Occipital lobe (tissue), 2 donors: Measurements from ENCODE around the gene RPN2. TPM values are rescaled to one million over a fixed set of nuclear protein-coding genes. Genes with fewer than 3 reads are reported as not detected.

Experiments
- DNase-seq: peaks from one replicate; lab custom pipeline; 2025; lab: John Stamatoyannopoulos, UW
- total RNA-seq: library from RNA; depleted of rRNA; stranded (reverse); fragments of >200 nt; gene quantifications from one replicate; pipeline ENCODE4 v1.2.3, GENCODE V29; 2014

Gene RPN2
- total RNA-seq, 1 donor from 2014 or later = 105 TPM

GRCh38 chr20:37209661-37210314 lies 30.7 kb downstream of the RPN2 start:
- no peak for DNase-seq

GRCh38 chr20:37218441-37218840 lies 39.3 kb downstream of the RPN2 start:
- no peak for DNase-seq

DNA sequence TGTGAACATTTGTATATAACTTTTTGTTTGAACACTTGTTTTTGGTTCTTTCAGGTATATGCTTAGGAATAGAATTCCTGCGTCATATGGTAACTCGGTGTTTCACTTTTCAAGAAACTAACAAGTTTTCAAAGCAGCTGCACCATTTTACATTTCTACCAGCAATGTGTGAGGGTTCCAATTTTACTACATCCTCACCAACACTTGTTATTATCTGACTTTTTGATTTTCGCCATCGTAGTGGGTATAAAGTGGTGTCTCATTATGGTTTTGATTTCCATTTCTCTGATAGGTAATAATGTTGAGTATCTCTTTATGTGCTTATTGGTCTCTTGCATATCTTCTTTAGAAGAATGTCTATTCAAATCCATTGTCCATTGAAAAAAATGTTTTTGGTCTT lies 39.8 kb downstream of the RPN2 start:
- no peak for DNase-seq

- DNase-seq = no peak
These were observed 40.9 kb downstream of the RPN2 start for GRCh38 chr20:37219751-37220668.

GRCh38 chr20:37220731-37221130 lies 41.6 kb downstream of the RPN2 start:
- DNase-seq = no peak

DNA sequence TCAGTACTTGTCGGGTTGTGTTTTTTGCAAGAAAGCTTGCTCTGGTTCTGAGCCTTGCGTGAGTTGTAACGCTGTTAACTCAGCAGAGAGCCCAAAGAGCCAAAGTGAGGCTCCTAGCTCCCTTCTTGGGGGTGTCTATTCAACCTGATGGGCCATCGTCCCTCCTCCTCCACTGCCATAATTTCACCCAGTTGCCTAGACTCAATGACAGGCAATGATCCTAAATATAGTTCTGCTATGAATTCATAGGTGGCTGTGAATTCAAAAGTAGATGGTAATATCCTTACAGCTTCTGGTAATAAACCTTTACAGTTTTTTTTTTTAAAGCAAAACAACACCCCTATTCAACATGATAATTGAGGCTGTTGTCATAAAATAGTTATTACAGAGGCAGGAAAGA lies 43.0 kb downstream of the RPN2 start:
- no peak for DNase-seq

DNA sequence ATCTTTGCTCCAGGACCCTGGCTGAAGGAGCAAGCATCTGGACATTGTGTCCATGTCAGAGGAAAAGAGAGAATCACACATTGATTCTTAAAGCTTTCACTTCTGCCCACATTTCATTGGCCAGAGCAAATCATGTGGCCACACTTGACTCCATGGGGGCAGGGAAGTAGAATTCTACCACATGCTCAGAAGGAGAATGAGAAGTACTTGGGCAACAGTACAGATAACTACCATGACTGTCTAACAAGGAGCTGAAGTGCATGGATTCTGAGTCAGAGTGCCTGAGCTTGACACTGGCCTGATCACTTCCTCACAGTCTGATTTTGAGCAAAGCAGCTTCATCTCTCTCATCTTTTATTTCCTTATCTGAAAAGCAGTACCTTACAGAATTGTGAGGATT lies 43.9 kb downstream of the RPN2 start:
- no peak for DNase-seq

- no peak for DNase-seq
These were observed 46.0 kb downstream of the RPN2 start for GRCh38 chr20:37225146-37225545.

DNA sequence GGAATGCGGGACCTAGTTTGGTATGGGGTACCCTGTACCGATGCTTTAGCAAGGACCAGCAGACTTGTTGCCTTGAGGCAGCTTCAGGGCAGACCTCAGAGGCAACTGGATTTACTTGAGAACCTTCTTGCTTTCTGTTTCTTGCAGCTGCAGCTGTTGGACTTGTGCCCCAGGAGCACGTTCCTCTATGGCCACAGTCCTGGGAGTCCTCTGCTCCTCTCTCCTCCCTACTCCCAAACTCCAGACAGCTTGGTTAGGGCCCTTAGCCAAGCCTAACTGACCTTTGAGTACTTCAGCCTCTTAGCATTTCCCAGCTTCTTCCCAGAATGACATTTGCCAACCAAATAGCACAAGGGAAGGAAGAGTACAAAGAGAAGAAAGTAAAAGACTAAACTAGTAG lies 47.8 kb downstream of the RPN2 start:
- no peak for DNase-seq

GRCh38 chr20:37228082-37228481 lies 49.0 kb downstream of the RPN2 start:
- DNase-seq = no peak

DNA sequence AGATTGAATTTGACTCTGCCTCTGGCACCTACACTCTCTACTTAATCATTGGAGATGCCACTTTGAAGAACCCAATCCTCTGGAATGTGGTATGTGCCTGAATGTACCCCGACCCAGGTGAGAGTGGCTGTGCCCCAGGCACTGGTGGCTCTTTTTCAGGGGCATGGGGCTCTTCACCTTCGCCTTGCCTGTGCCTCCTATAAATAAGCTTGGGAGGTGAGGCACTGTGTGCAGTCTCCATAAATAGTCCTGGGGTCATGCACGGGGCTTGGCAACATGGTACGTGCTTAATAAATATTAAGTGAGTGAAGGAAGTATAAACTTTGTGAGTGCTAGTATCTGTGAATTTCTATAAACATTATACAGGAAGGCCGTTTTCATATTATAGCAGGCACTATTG lies 49.5 kb downstream of the RPN2 start:
- DNase-seq = no peak

DNA sequence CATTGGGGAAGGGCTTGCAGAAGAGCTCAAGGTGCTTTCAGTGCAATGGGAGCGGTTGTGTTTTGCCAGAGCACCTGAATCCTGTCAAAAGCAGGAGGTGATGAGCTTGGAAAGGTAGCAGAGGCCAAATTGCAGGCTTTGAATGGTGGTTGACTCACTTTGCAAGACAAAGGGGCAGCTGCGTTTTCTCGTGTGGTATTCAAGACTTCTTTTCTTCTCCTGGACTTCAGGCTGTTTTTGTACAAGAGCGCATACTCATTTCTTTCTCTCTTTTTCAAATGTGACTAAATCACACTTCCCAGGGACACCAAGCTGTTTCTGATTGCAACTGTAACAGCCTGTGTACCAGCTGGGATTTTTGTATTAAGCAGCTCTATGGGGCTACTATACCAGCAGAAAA lies 50.2 kb downstream of the RPN2 start:
- DNase-seq = no peak

DNA sequence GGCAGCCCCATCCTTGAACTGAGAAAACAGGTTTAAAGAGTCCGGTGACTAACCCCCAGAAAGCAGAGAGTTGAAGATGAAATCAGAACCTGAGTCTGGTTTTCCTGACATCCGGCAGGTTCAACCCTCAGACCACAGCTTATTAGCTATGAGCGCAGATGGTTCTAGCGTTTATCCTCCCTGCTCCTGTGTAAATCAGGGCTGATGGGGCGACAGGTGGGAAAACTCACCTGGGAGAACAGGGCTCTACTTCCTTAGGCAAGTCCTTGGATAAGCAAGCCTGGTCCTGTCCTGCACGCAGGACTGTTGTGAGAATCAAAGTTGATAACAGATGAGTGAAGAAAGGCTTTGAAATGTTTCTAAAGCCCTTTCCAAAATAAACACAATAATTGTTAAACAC lies 51.1 kb downstream of the RPN2 start:
- DNase-seq = no peak

- no peak for DNase-seq
These were observed 53.0 kb downstream of the RPN2 start for GRCh38 chr20:37231947-37232630.

DNA sequence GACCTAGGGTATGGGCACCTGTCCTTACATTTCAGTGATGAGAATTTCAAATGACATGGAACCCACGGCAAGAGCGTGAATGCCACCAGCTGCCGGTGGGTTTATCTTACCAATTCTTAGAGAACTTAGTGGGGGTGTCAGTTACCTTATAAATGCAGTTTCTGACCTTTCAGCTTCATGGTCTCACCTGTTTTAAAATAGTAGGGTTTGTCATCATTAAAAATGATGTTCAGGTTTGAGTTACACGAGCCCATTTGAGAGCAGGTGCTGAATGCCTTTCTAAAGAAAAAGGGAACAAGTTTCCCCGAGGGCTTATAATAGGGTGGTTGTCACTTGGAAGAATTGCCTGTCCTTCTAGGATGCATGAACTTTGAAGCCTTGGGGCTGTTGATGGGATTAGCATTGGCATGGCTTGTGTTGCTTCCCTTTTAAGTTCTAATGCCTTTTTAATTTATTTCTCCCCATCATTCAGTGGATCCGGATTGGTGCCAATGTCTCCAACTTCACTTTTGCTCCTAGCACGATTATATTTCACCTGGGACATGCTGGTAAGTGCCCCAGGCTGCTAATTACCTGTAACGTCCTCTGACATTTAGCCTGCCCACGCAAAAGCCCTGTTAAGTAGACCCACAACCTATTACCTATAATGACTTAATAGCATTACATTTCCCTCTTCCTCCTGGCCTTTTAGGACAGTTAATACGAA lies 54.6 kb downstream of the RPN2 start:
- no peak for DNase-seq

DNA sequence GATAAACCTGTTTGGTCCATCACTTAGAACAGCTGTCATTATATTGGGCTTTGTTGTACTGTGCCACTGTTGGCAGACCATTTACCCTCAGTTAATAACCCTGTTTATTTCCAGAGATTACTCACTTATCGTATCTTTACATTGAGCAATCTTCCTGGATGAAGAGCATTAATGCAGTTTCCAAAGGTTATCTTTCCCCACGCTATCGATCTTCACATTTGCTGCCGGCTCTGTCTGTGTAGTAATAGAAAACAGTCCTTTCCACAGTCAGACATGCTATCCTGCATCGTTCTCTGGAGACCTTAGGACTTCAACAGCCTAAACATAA lies 55.1 kb downstream of the RPN2 start:
- DNase-seq = no peak

GRCh38 chr20:37235065-37235464 lies 55.9 kb downstream of the RPN2 start:
- no peak for DNase-seq

- no peak for DNase-seq
These were observed 57.3 kb downstream of the RPN2 start for GRCh38 chr20:37236462-37236861.

DNA sequence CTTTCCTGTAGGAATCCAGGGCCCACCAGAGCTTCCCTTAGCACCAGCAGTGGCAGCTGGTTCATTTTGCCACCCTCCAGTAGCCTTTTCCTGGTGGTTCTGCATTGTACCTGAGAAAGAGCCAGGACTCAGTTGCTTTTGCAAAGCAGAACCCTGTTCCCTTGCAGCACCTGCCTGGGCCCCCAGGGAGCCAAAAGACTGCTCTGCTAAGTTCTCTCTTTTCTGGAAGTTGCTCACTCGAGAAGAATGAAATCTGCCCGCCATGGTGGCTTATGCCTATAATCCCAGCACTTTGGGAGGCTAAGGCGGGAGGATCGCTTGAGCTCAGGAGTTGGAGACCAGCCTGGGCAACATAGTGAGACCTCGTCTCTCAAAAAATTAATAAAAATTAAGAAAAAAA lies 58.5 kb downstream of the RPN2 start:
- no peak for DNase-seq

DNA sequence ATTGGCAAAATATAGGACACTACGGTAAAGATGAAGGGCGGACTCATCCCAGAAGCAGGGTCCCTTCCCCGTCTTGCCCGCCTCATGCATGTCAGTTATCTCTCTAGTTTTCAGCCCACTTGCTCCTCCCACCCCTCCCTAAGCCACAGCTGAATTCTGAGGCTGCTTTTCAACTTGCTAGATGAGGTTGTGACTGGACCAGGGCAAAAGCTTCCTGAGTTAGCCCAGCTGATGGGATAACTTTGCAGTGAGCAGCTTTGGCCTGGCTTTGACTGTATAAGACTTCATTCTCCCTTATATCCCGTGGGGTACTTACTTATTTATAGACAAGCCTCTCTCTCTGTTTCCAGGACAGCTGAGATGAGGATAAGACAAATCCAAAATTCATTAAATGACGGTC lies 59.3 kb downstream of the RPN2 start:
- DNase-seq = no peak

DNA sequence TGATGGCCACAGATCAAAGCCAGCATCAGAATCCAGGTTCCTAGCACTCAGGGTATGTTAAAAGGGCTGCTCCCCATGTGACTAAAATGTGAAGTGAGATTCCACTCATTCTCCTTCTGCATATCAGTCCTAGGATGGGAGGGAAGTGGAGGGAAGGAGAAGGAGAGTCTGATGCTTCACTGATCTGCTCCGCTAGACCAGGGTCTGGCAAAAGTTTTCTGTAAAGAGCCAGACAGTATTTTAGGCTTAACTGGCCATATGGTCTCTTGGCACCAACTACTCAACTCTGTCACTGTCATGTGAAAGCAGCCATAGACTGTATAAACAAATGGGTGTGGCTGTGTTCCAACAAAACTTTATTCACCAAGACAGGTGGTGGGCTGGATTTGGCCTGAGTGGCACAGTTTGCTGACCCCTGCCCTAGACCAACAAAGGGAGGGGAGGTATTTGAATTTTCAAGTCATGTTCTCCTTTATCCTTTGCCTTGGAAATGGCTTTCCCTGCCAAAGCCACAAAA lies 59.9 kb downstream of the RPN2 start:
- no peak for DNase-seq
